CD4-positive, alpha-beta memory T cell (primary cell): ENCODE results near the gene FBXW9. TPM values are rescaled to one million over a fixed set of nuclear protein-coding genes. Genes with fewer than 3 reads are reported as not detected.
"Not testable (repeated sequence)": the region's sequence is repeated elsewhere in the genome, so short reads cannot be mapped to it uniquely, and the experiment has no call there.

ENCODE experiments used
- CTCF ChIA-PET: fragments of 350-600 bp; sonication (Branson Sonifier 250); formaldehyde crosslinking; loops from one replicate; lab custom pipeline; 2021; ENCODE audit warnings: inconsistent platforms; ENCODE audit not compliant: partially characterized antibody; lab: Charles Lee
- POLR2A ChIA-PET: fragments of 350-600 bp; sonication (Branson Sonifier 250); formaldehyde crosslinking; loops from one replicate; lab custom pipeline; 2021; ENCODE audit not compliant: partially characterized antibody; lab: Charles Lee
- DNase-seq, 5 donors: peaks; one replicate each; pipeline versions ENCODE4 v3.0.0 to v3.0.0-alpha.2; 2020 to 2022; ENCODE audit warnings: mixed read lengths in 1 of 5
- H3K27ac ChIP-seq: one replicate; pipeline ENCODE4 v1.7.0; 2013; ENCODE audit warnings: low read depth, low read length
- H3K27me3 ChIP-seq: 2 replicates; pipeline ENCODE4 v1.7.0; 2013; ENCODE audit warnings: mild to moderate bottlenecking, low read length, moderate library complexity; ENCODE audit not compliant: insufficient read depth
- H3K36me3 ChIP-seq: 2 replicates; pipeline ENCODE4 v1.7.0; 2013; ENCODE audit warnings: mild to moderate bottlenecking, low read length, moderate library complexity; ENCODE audit not compliant: insufficient read depth
- H3K4me1 ChIP-seq: 2 replicates; pipeline ENCODE4 v1.7.0; 2013; ENCODE audit warnings: mild to moderate bottlenecking, low read length, moderate library complexity; ENCODE audit not compliant: insufficient read depth
- H3K4me3 ChIP-seq, 2 donors: one replicate each; pipeline ENCODE4 v1.7.0; 2013; ENCODE audit warnings: low read length in 2 of 2, mild to moderate bottlenecking in 1 of 2
- H3K9me3 ChIP-seq, 2 donors: one replicate each; pipeline ENCODE4 v1.7.0; 2013; ENCODE audit warnings: low read length in 2 of 2, control low read depth in 1 of 2; ENCODE audit not compliant: control insufficient read depth in 1 of 2
- H3K27ac Mint-ChIP-seq, 7 donors: one replicate each; pipeline ENCODE4 v1.8.0; 2020 to 2021; ENCODE audit warnings: mixed read lengths in 7 of 7, mild to moderate bottlenecking in 6 of 7, inconsistent platforms in 3 of 7, moderate library complexity in 3 of 7
- H3K27me3 Mint-ChIP-seq, 2 donors: one replicate each; pipeline ENCODE4 v1.8.0; 2020 to 2021; ENCODE audit warnings: mixed read lengths in 2 of 2
- H3K36me3 Mint-ChIP-seq, 2 donors: one replicate each; pipeline ENCODE4 v1.8.0; 2020 to 2021; ENCODE audit warnings: mixed read lengths in 2 of 2, inconsistent platforms in 1 of 2, mild to moderate bottlenecking in 1 of 2
- H3K4me1 Mint-ChIP-seq, 4 donors: one replicate each; pipeline ENCODE4 v1.8.0; 2020 to 2021; ENCODE audit warnings: mixed read lengths in 4 of 4, mild to moderate bottlenecking in 1 of 4
- H3K4me3 Mint-ChIP-seq, 8 donors: one replicate each; pipeline ENCODE4 v1.8.0; 2020 to 2021; ENCODE audit warnings: mixed read lengths in 8 of 8, mild to moderate bottlenecking in 7 of 8, moderate library complexity in 6 of 8, inconsistent platforms in 3 of 8
- H3K9me3 Mint-ChIP-seq, 8 donors: one replicate each; pipeline ENCODE4 v1.8.0; 2020 to 2021; ENCODE audit warnings: mixed read lengths in 8 of 8, mild to moderate bottlenecking in 5 of 8, inconsistent platforms in 3 of 8, moderate library complexity in 1 of 8
- intact Hi-C: fragments of 100-400 bp; cut with micrococcal nuclease; formaldehyde crosslinking; loops from one replicate; pipeline ENCODE4 v1.15.1; 2023
- polyA plus RNA-seq, 2 donors: library from polyadenylated mRNA; unstranded; fragments of 300-500 nt; fragmentation: Illumina TruSeq; gene quantifications; one replicate each; pipeline ENCODE4 v1.2.3, GENCODE V29; 2021
- total RNA-seq, 2 experiments: library from RNA; stranded (reverse); gene quantifications; one replicate each; pipeline ENCODE4 v1.2.3, GENCODE V29; 2021

Gene FBXW9
- total and polyA plus RNA-seq, 4 experiments from 2014 or later, result 4.5 to 8.1 (median 4.9) TPM

DNA sequence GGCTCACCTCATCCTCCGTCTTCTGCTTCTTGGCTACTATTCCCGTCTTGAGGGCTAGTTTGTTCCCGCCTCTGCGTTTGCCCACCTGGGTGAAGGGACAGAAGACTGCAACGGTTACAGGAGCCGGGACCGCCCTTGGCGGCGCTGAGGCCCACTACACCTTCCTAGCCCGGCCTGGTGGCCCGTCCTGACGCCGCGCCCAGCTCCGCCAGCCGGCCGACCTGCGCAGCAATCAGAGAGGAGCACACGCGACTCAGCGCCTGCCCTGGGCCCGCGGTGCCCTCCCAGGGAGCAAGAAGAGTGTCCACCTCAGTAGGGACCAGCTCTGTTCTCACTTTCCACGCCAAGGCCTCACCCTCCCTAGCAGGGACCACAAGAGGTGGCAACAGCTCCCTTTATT lies 34.9 kb upstream of the FBXW9 start:
- Histone ChIP-seq H3K4me3 (no peak overlapping the region), H3K36me3 (peaks cover 32% of the 10 kb centered on the region), H3K27me3 (no peaks in the 10 kb centered on the region), H3K9me3 (no peaks in the 10 kb centered on the region), H3K27ac (no peak overlapping the region), H3K4me1 (peaks cover 31% of the 10 kb centered on the region)
- H3K27me3 Mint-ChIP-seq, result no peaks in the 10 kb centered on the region
- H3K27ac Mint-ChIP-seq, result peak overlapping the region in 2 of 7 donors; percentile 48 to 55
- H3K9me3 Mint-ChIP-seq, result peaks cover 0 to 4% (median 0%) of the 10 kb centered on the region in 8 donors
- peaks cover 15 to 41% of the 10 kb centered on the region in 2 donors for H3K36me3 Mint-ChIP-seq
- no peak for DNase-seq
- intact Hi-C loops, result loop anchor here (10.0 kb wide), 1 partner anchor 203 kb away; the partner anchor contains the start of genes CALR and FARSA
- peak overlapping the region in 1 of 8 donors; percentile 51 for H3K4me3 Mint-ChIP-seq
- CTCF ChIA-PET, result interaction anchor here (0.9 to 3.6 kb wide), 3 partner anchors 9 to 29 kb away, joined by 4 to 22 read pairs (median 18); partner anchors contain the start of gene TNPO2
- POLR2A ChIA-PET, result interaction anchor here (0.6 to 4.6 kb wide), 5 partner anchors 9 to 226 kb away, joined by 3 to 135 read pairs (median 3); partner anchors contain the start of genes GADD45GIP1, TNPO2, ZNF490 and ZNF791
- H3K4me1 Mint-ChIP-seq, result peaks cover 17 to 44% (median 30%) of the 10 kb centered on the region in 4 donors

DNA sequence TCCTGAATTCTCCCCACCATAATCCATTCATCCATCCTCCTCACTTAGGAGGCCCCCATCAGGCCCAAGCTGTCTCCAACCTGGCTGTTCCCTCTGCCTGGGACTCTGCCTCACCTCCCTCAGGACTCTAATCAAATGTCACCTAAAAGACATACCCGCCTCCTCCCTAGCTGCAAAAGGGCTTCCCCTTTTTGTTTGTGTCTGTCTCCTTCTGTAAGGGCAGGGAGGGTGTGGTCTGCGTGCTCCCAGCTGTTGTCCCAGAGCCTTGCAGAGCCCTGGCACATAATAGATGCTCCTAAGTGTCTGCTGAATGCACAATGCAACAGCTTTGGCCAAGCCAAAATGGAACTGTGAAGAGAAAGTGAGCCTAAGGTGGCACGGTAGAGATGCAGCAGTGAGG lies 33.6 kb upstream of the FBXW9 start:
- H3K27me3 ChIP-seq, result no peaks in the 10 kb centered on the region
- H3K4me1 Mint-ChIP-seq, result peaks cover 17 to 44% (median 30%) of the 10 kb centered on the region in 4 donors
- POLR2A ChIA-PET, result interaction anchor here (4.6 kb wide), 1 partner anchor 7 kb away, joined by 135 read pairs; the partner anchor contains the start of gene TNPO2
- CTCF ChIA-PET, result no interaction called here
- H3K4me3 ChIP-seq, result no peak overlapping the region
- no peaks in the 10 kb centered on the region for H3K27me3 Mint-ChIP-seq
- no peaks in the 10 kb centered on the region for H3K9me3 ChIP-seq
- peaks cover 0 to 4% (median 0%) of the 10 kb centered on the region in 8 donors for H3K9me3 Mint-ChIP-seq
- H3K4me1 ChIP-seq, result peaks cover 29% of the 10 kb centered on the region
- no peak overlapping the region for H3K27ac ChIP-seq
- H3K36me3 ChIP-seq, result peaks cover 32% of the 10 kb centered on the region
- intact Hi-C loops, result loop anchor here (10.0 kb wide), 1 partner anchor 205 kb away; the partner anchor contains the start of genes CALR and FARSA
- peaks cover 15 to 41% of the 10 kb centered on the region in 2 donors for H3K36me3 Mint-ChIP-seq
- peak overlapping the region in 1 of 7 donors; percentile 43 for H3K27ac Mint-ChIP-seq
- DNase-seq, result no peak
- H3K4me3 Mint-ChIP-seq, result peak overlapping the region in 1 of 8 donors; percentile 2

DNA sequence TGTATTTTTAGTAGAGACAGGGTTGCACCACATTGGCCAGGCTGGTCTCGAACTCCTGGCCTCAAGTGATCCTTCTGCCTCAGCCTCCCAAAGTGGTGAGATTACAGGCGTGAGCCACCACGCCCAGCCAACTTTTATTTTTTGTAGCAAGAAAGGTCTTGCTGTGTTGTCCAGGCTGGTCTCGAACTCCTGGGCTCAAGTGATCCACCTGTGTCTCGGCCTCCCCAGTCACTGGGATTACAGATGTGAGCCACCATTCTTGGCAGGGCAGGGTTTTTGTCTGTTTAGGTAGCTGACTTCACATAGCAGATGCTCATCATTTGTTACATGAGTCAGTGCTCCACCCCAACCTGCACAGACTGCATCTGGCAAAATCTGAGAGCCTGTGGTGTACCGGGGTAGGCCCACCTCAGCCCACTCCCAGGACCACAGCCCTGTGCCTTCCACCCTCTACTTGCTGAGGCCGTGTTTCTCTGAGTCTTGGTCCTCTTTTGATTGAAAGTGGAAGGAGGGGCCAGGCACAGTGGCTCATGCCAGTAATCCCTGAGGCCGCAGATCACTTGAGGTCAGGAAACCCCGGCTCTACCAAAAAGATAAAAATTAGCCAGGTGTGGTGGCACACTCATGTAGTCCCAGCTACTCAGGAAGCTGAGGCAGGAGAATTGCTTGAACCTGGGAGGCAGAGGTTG lies 31.5 kb upstream of the FBXW9 start:
- DNase-seq, result no peak
- ChIA-PET POLR2A (interaction anchor here (1.3 to 1.6 kb wide), 2 partner anchors 8 to 31 kb away, joined by 3 to 4 read pairs; partner anchors contain the start of gene FBXW9), CTCF (interaction anchor here (0.7 to 1.0 kb wide), 2 partner anchors 11 to 68 kb away, joined by 3 to 4 read pairs; no protein-coding TSS in a partner anchor)
- no peak overlapping the region for H3K27ac ChIP-seq
- Mint-ChIP-seq H3K27ac (peak overlapping the region in 1 of 7 donors; percentile 30), H3K4me3 (no peak overlapping the region), H3K4me1 (peaks cover 19 to 47% (median 32%) of the 10 kb centered on the region in 4 donors), H3K9me3 (peaks cover 0 to 1% (median 0%) of the 10 kb centered on the region in 8 donors), H3K36me3 (peaks cover 15 to 31% of the 10 kb centered on the region in 2 donors), H3K27me3 (no peaks in the 10 kb centered on the region)
- H3K27me3 ChIP-seq, result no peaks in the 10 kb centered on the region
- intact Hi-C loops, result no loop called here
- no peak overlapping the region for H3K4me3 ChIP-seq
- H3K9me3 ChIP-seq, result no peaks in the 10 kb centered on the region
- H3K4me1 ChIP-seq, result peaks cover 31% of the 10 kb centered on the region
- H3K36me3 ChIP-seq, result peaks cover 32% of the 10 kb centered on the region

DNA sequence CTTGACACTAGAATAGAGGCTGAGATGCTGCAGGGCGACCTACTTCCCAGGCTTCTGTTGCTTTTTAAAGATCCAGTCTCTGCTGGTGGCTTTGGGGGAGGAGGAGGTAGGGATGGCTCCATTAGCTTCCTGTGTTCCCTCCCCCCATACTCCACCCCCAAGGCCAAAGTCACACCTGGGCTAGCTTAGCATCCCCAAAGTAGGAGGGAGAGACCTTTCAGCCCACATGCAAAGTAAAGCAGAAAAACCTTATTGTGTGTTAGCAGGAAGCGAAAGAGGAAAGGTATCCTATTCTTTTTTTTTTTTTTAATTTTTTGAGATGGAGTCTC lies 30.5 kb upstream of the FBXW9 start:
- peak overlapping the region in 2 of 7 donors; percentile 12 to 77 for H3K27ac Mint-ChIP-seq
- ChIA-PET POLR2A (interaction anchor here (1.3 kb wide), 1 partner anchor 9 kb away, joined by 3 read pairs; no protein-coding TSS in a partner anchor), CTCF (interaction anchor here (0.7 to 1.3 kb wide), 4 partner anchors 11 to 69 kb away, joined by 3 to 4 read pairs (median 4); no protein-coding TSS in a partner anchor)
- peaks cover 0 to 5% (median 0%) of the 10 kb centered on the region in 8 donors for H3K9me3 Mint-ChIP-seq
- peaks cover 0 to 1% of the 10 kb centered on the region in 2 donors for H3K27me3 Mint-ChIP-seq
- Histone ChIP-seq H3K4me1 (peaks cover 23% of the 10 kb centered on the region), H3K36me3 (peaks cover 29% of the 10 kb centered on the region), H3K4me3 (no peak overlapping the region), H3K9me3 (no peaks in the 10 kb centered on the region), H3K27ac (no peak overlapping the region), H3K27me3 (no peaks in the 10 kb centered on the region)
- peak overlapping the region in 1 of 8 donors; percentile 42 for H3K4me3 Mint-ChIP-seq
- no peak for DNase-seq
- H3K4me1 Mint-ChIP-seq, result peaks cover 17 to 43% (median 29%) of the 10 kb centered on the region in 4 donors
- H3K36me3 Mint-ChIP-seq, result peaks cover 10 to 32% of the 10 kb centered on the region in 2 donors
- intact Hi-C loops, result no loop called here

DNA sequence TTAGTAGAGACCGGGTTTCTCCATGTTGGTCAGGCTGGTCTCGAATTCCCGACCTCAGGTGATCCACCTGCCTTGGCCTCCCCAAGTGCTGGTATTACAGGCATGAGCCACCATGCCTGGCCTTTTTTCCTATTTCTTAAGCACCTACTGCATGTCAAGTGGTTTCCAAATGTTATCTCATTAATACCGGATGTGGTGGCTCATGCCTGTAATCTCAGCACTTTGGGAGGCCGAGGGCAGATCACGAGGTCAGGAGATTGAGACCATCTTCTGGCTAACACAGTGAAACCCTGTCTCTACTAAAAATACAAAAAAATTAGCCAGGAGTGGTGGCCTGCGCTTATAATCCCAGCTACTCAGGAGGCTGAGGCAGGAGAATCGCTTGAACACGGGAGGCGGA lies 29.2 kb upstream of the FBXW9 start:
- POLR2A ChIA-PET, result interaction anchor here (1.2 to 5.9 kb wide), 2 partner anchors 7 to 30 kb away, joined by 3 to 135 read pairs; partner anchors contain the start of gene TRIR
- H3K36me3 Mint-ChIP-seq, result peaks cover 8 to 35% of the 10 kb centered on the region in 2 donors
- H3K27ac ChIP-seq, H3K9me3 Mint-ChIP-seq, H3K4me3 ChIP-seq, H3K27me3 ChIP-seq, CTCF ChIA-PET, intact Hi-C loops, DNase-seq, H3K4me3 Mint-ChIP-seq, H3K9me3 ChIP-seq, H3K27me3 Mint-ChIP-seq: not testable (repeated sequence)
- H3K4me1 ChIP-seq, result peaks cover 25% of the 10 kb centered on the region
- peak overlapping the region in 2 of 7 donors; percentile 43 to 84 for H3K27ac Mint-ChIP-seq
- H3K36me3 ChIP-seq, result peaks cover 18% of the 10 kb centered on the region
- H3K4me1 Mint-ChIP-seq, result peaks cover 20 to 50% (median 35%) of the 10 kb centered on the region in 4 donors

DNA sequence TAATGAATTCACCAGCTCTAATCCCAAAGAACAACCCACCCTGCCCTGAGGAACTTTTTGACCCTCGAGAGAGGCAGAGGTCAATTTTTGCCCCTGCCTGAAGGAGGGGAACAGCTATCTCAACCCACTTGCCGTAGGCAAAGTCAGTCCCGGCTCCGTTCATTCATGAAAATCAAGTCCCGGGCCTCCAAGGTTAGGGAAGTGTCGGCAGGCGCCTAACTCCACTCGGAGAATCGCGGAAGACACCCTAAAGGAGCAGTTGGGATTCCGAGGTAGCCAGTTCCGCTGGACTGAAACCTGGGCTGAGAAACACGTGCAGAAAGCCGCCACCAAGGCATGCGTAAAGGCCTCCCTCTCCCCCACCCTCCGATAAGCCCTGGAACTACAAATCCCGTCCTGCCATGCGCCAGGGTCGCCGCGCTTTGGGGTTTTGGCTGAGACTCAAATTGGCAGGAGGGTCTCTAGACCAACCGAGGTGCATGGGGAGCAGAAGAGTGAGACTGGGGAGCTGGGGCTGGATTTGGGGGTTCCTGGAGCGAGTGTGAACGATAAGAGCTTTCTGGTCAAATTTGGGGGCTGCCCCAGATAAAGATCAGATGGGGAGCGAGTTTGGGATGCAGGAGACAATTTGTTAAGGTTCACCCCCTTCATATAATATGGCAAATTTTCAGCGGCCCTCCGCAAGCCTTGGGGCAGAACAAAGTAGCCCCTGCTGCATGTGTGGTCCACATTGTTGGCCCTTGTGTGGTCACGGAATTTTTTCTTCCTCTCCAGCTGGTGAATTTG lies 27.4 kb upstream of the FBXW9 start, which contains the start of gene TNPO2:
Gene TNPO2 (minus strand): TSS at position 292 of the 786 bp plus-strand sequence. CDS start 2,955 bp downstream, outside the sequence.
- Histone ChIP-seq H3K27me3 (no peaks in the 10 kb centered on the region), H3K4me3 (peak within 1 kb of the TSS; percentile 21 to 78), H3K9me3 (no peaks in the 10 kb centered on the region), H3K36me3 (peaks cover 4% of the 10 kb centered on the region), H3K4me1 (peaks cover 30% of the 10 kb centered on the region), H3K27ac (peak within 1 kb of the TSS; percentile 68)
- Mint-ChIP-seq H3K27me3 (peaks cover 0 to 1% of the 10 kb centered on the region in 2 donors), H3K27ac (peak within 1 kb of the TSS; percentile 88 to 98 (median 93)), H3K9me3 (peaks cover 0 to 4% (median 0%) of the 10 kb centered on the region in 8 donors), H3K4me1 (peaks cover 18 to 52% (median 35%) of the 10 kb centered on the region in 4 donors), H3K4me3 (peak within 1 kb of the TSS; percentile 87 to 98 (median 92)), H3K36me3 (peaks cover 1 to 23% of the 10 kb centered on the region in 2 donors)
- ChIA-PET CTCF (interaction anchor here (0.6 to 12.0 kb wide), 10 partner anchors 9 to 124 kb away, joined by 3 to 126 read pairs (median 4); partner anchors contain the start of genes GET3, JUNB and TRIR), POLR2A (interaction anchor here (0.5 to 5.9 kb wide), 17 partner anchors 9 to 1798 kb away, joined by 3 to 135 read pairs (median 5); partner anchors contain the start of genes DHPS, FBXW9, GET3 and JUNB)
- intact Hi-C loops, result loop anchor here (1.0 to 5.0 kb wide), 2 partner anchors 28 to 42 kb away; partner anchors contain the start of genes DHPS and FBXW9
- peak; percentile 50 to 69 (median 55) for DNase-seq
